Spleen (tissue), 7 donors: ENCODE results near the gene RPL32.

Experiments
- CTCF ChIP-seq, 11 experiments: fragments of 200-600 bp in 7 of 11; fragments of 450-650 bp in 4 of 11; sonication (generic) in 4 of 11; IDR thresholded peaks in 8 of 11; conservative IDR thresholded peaks in 3 of 11; 1 replicate in 7 of 11; 2 replicates in 4 of 11; pipeline versions ENCODE4 v1.4.0 to v1.8.0; 2016 to 2021; ENCODE audit warnings: antibody characterized with exemption in 11 of 11, inconsistent platforms in 4 of 11, mild to moderate bottlenecking in 1 of 11
- POLR2A ChIP-seq, 3 donors: fragments of 450-650 bp; IDR thresholded peaks; one replicate each; pipeline ENCODE4 v1.5.1; 2017; ENCODE audit warnings: antibody characterized with exemption in 3 of 3, mild to moderate bottlenecking in 1 of 3
- POLR2AphosphoS5 ChIP-seq, 3 donors: sonication (generic); formaldehyde crosslinking; IDR thresholded peaks; one replicate each; pipeline ENCODE4 v1.5.1; 2017; ENCODE audit warnings: antibody characterized with exemption in 3 of 3
- donor health status: DM: no; HTN: no; CAD: no; lungs with moderate emphysema.
- donor health status: DM: no; HTN: no; CAD: no.
- donor health status: DM: no; HTN: no; CAD: no.

DNA sequence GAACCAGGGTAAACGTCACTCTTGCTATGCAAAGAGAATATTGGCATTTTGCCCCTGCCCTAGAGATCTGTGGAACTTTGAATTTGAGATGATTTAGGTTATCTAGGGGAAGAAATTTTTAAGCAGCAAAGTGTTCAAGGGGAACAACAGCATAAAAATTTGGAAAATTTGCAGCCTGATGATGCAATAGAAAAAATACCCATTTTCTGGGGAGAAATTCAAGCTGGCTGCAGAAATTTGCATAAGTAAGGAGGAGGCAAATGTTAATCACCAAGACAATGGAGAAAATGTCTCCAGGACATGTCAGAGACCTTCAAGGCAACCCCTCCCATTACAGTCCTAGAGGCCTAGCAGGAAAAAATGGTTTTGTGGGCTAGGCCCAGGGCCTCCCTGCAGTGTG is 4.4 kb upstream of the RPL32 start:
- TF ChIP-seq CTCF (IDR thresholded peaks at IDR 0.05 in 8 of 11, conservative IDR thresholded peaks at IDR 0.05 in 3 of 11) = no peak
- TF ChIP-seq POLR2A (IDR thresholded peaks at IDR 0.05) = no peak
- no peak for TF ChIP-seq POLR2AphosphoS5 (IDR thresholded peaks at IDR 0.05)
